ENCODE results near the gene FAM89B.

The FAM89B gene

DNA sequence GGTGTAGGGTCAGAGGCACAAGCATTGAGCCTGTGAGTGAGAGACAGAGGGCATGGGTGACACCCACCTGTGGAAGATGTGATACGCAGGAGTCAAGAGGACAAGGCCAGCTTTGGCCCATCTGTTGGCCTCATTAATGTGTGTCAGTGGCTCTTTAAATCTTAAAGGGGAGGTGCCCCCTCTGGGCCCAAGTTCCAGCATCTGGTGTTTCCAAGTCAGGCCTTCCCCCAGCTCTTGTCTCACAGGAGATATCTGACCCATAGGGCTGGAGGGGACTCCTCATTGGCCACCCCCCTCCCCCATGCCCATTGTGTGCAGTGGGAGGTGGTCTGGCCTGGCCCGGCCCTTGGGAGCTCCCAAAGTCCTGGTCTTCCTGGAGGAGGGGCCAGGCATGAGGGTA, 14.3 kb downstream of the FAM89B start:
- H3K27me3 ChIP-seq (ENCODE audit: insufficient read depth, low read depth, severe bottlenecking): no peaks in the 10 kb centered on the region
- peak; percentile 81 for DNase-seq
- H3K27ac ChIP-seq: peak overlapping the region; percentile 61
- TF ChIP-seq, protein P1, sequence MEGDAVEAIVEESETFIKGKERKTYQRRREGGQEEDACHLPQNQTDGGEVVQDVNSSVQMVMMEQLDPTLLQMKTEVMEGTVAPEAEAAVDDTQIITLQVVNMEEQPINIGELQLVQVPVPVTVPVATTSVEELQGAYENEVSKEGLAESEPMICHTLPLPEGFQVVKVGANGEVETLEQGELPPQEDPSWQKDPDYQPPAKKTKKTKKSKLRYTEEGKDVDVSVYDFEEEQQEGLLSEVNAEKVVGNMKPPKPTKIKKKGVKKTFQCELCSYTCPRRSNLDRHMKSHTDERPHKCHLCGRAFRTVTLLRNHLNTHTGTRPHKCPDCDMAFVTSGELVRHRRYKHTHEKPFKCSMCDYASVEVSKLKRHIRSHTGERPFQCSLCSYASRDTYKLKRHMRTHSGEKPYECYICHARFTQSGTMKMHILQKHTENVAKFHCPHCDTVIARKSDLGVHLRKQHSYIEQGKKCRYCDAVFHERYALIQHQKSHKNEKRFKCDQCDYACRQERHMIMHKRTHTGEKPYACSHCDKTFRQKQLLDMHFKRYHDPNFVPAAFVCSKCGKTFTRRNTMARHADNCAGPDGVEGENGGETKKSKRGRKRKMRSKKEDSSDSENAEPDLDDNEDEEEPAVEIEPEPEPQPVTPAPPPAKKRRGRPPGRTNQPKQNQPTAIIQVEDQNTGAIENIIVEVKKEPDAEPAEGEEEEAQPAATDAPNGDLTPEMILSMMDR (IDR thresholded peaks at IDR 0.05; ENCODE audit: low read depth, low read length): no peak
- H3K4me3 ChIP-seq (ENCODE audit: low read depth, low read length): no peak overlapping the region
- H3K9me3 ChIP-seq (ENCODE audit: severe bottlenecking): no peaks in the 10 kb centered on the region
- H3K36me3 ChIP-seq: peaks cover 9% of the 10 kb centered on the region

GRCh38 chr11:65588199-65589054, 16.1 kb downstream of the FAM89B start:
- peak; percentile 78 for DNase-seq
- no peaks in the 10 kb centered on the region for H3K27me3 ChIP-seq (ENCODE audit: insufficient read depth, low read depth, severe bottlenecking)
- peak overlapping the region; percentile 28 for H3K27ac ChIP-seq
- H3K36me3 ChIP-seq: peaks cover 9% of the 10 kb centered on the region
- no peaks in the 10 kb centered on the region for H3K9me3 ChIP-seq (ENCODE audit: severe bottlenecking)
- TF ChIP-seq, protein P1 (IDR thresholded peaks at IDR 0.05; ENCODE audit: low read depth, low read length): peak; percentile 72
- H3K4me3 ChIP-seq (ENCODE audit: low read depth, low read length): no peak overlapping the region

GRCh38 chr11:65589444-65590239, 17.3 kb downstream of the FAM89B start:
- TF ChIP-seq, protein P1 (IDR thresholded peaks at IDR 0.05; ENCODE audit: low read depth, low read length): no peak
- no peaks in the 10 kb centered on the region for H3K27me3 ChIP-seq (ENCODE audit: insufficient read depth, low read depth, severe bottlenecking)
- no peak for DNase-seq

GRCh38 chr11:65590240-65590738, 18.0 kb downstream of the FAM89B start:
- H3K36me3 ChIP-seq: peaks cover 5% of the 10 kb centered on the region
- DNase-seq: no peak
- TF ChIP-seq, protein P1 (IDR thresholded peaks at IDR 0.05; ENCODE audit: low read depth, low read length): no peak
- H3K4me3 ChIP-seq (ENCODE audit: low read depth, low read length): no peak overlapping the region
- no peaks in the 10 kb centered on the region for H3K27me3 ChIP-seq (ENCODE audit: insufficient read depth, low read depth, severe bottlenecking)
- no peaks in the 10 kb centered on the region for H3K9me3 ChIP-seq (ENCODE audit: severe bottlenecking)
- H3K27ac ChIP-seq: no peak overlapping the region

More at GRCh38 chr11:65589444-65590239, 17.3 kb downstream of the FAM89B start:
- peaks cover 5% of the 10 kb centered on the region for H3K36me3 ChIP-seq
- H3K27ac ChIP-seq: no peak overlapping the region
- H3K9me3 ChIP-seq (ENCODE audit: severe bottlenecking): no peaks in the 10 kb centered on the region
- no peak overlapping the region for H3K4me3 ChIP-seq (ENCODE audit: low read depth, low read length)

DNA sequence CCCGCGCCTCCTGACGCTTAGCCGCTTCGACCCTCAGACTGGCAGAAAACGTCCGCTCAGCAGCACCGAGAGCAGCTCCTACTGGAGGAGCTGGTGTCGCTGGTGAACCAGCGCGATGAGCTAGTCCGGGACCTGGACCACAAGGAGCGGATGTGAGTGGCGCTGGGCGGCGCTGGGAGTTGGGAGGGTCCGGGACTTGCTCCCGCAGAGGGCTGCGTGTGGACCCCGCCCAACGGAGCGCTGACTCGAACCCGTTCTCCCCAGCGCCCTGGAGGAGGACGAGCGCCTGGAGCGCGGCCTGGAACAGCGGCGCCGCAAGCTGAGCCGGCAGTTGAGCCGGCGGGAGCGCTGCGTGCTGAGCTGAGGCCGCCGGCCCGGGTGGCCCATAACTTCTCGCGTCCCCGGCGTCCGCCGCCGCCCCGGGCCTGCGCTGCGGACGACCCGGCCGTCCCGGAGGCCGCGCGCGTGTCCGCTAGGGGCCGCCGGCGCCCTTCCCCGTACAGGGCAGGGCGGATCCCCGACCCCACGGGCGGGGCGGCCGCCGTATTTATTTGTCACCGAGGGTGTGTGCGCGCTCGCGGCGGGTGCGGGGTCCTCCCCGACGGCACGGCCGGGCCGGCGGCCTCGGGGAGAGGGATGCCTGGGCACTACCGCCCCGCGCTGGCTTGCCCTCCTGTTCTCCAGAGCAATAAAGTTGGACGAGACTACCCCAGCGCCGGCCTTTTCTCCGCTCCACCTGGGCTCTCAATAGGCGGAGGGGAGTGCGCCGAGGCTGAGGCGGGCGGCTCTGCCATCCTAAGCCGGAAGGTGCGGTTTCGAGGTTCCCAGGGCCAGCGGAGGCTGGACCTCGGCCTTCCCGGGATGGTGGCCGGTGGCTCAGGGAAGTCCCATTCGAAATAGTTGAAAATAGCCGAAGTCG, 19.9 kb downstream of the FAM89B start:
- H3K9me3 ChIP-seq (ENCODE audit: severe bottlenecking): no peaks in the 10 kb centered on the region
- H3K4me3 ChIP-seq (ENCODE audit: low read depth, low read length): no peak overlapping the region
- DNase-seq: no peak
- no peak overlapping the region for H3K27ac ChIP-seq
- peaks cover 5% of the 10 kb centered on the region for H3K36me3 ChIP-seq
- TF ChIP-seq, protein P1 (IDR thresholded peaks at IDR 0.05; ENCODE audit: low read depth, low read length): no peak
- no peaks in the 10 kb centered on the region for H3K27me3 ChIP-seq (ENCODE audit: insufficient read depth, low read depth, severe bottlenecking)

All from WERI-Rb-1 (cell line).